ENCODE results near the gene KCNQ5. TPM values are rescaled to one million over a fixed set of nuclear protein-coding genes. Genes with fewer than 3 reads are reported as not detected.

Gene KCNQ5
- total RNA-seq, 3 donors from 2014 or later (not counting 1 experiment from before 2014, with no cell fraction given): 8.2 to 9.7 (median 8.7) TPM

GRCh38 chr6:73000460-73000859 lies 378.6 kb downstream of the KCNQ5 start:
- H3K36me3 Mint-ChIP-seq: no peaks in the 10 kb centered on the region
- WGBS (ENCODE audit: insufficient coverage): 95% methylated on average over 3 of the region's 3 CpGs
- H3K27ac Mint-ChIP-seq: no peak overlapping the region
- Histone ChIP-seq H3K27ac (ENCODE audit: low read length) (no peak overlapping the region), H3K9me3 (ENCODE audit: control insufficient read depth, insufficient read depth, low read length) (no peaks in the 10 kb centered on the region), H3K36me3 (ENCODE audit: control insufficient read depth, insufficient read depth, low read length) (peaks cover 3% of the 10 kb centered on the region), H3K4me3 (ENCODE audit: low read length) (no peak overlapping the region), H3K4me1 (ENCODE audit: control insufficient read depth, insufficient read depth, low read length) (no peaks in the 10 kb centered on the region), H3K27me3 (ENCODE audit: control insufficient read depth, insufficient read depth, low read length) (no peaks in the 10 kb centered on the region)
- no peak for ATAC-seq
- no peak overlapping the region for H3K4me3 Mint-ChIP-seq
- no peak for DNase-seq
- H3K9me3 Mint-ChIP-seq: no peaks in the 10 kb centered on the region
- no peaks in the 10 kb centered on the region for H3K4me1 Mint-ChIP-seq
- TF ChIP-seq CTCF (IDR thresholded peaks at IDR 0.05): no peak
- no peaks in the 10 kb centered on the region for H3K27me3 Mint-ChIP-seq (ENCODE audit: low read depth in 2 of 2)
- intact Hi-C loops (cut with micrococcal nuclease): no loop called here

GRCh38 chr6:73002588-73002987 lies 380.7 kb downstream of the KCNQ5 start:
- no peak for ATAC-seq
- no peaks in the 10 kb centered on the region for H3K9me3 ChIP-seq (ENCODE audit: control insufficient read depth, insufficient read depth, low read length)
- intact Hi-C loops (cut with micrococcal nuclease): no loop called here
- no peak overlapping the region for H3K27ac ChIP-seq (ENCODE audit: low read length)
- no peak overlapping the region for H3K4me3 ChIP-seq (ENCODE audit: low read length)
- H3K4me1 ChIP-seq (ENCODE audit: control insufficient read depth, insufficient read depth, low read length): no peaks in the 10 kb centered on the region
- H3K4me3 Mint-ChIP-seq: no peak overlapping the region
- H3K27ac Mint-ChIP-seq: no peak overlapping the region
- no peaks in the 10 kb centered on the region for H3K4me1 Mint-ChIP-seq
- H3K36me3 Mint-ChIP-seq: no peaks in the 10 kb centered on the region
- peaks cover 3% of the 10 kb centered on the region for H3K36me3 ChIP-seq (ENCODE audit: control insufficient read depth, insufficient read depth, low read length)
- TF ChIP-seq CTCF (IDR thresholded peaks at IDR 0.05): no peak
- H3K27me3 Mint-ChIP-seq (ENCODE audit: low read depth in 2 of 2): no peaks in the 10 kb centered on the region
- H3K27me3 ChIP-seq (ENCODE audit: control insufficient read depth, insufficient read depth, low read length): no peaks in the 10 kb centered on the region
- no peak for DNase-seq
- no peaks in the 10 kb centered on the region for H3K9me3 Mint-ChIP-seq

GRCh38 chr6:73003302-73003701 lies 381.4 kb downstream of the KCNQ5 start:
- 100% methylated on average over 2 of the region's 3 CpGs for WGBS (ENCODE audit: insufficient coverage)
- H3K9me3 ChIP-seq (ENCODE audit: control insufficient read depth, insufficient read depth, low read length): no peaks in the 10 kb centered on the region
- ATAC-seq (no peak), DNase-seq (no peak)
- no peak for TF ChIP-seq CTCF (IDR thresholded peaks at IDR 0.05)
- Mint-ChIP-seq H3K4me3 (no peak overlapping the region), H3K27ac (no peak overlapping the region), H3K4me1 (no peaks in the 10 kb centered on the region), H3K9me3 (peaks cover 0 to 2% of the 10 kb centered on the region in 2 donors), H3K27me3 (ENCODE audit: low read depth in 2 of 2) (no peaks in the 10 kb centered on the region), H3K36me3 (no peaks in the 10 kb centered on the region)
- H3K27me3 ChIP-seq (ENCODE audit: control insufficient read depth, insufficient read depth, low read length): no peaks in the 10 kb centered on the region
- H3K4me1 ChIP-seq (ENCODE audit: control insufficient read depth, insufficient read depth, low read length): no peaks in the 10 kb centered on the region
- peaks cover 3% of the 10 kb centered on the region for H3K36me3 ChIP-seq (ENCODE audit: control insufficient read depth, insufficient read depth, low read length)
- no peak overlapping the region for H3K27ac ChIP-seq (ENCODE audit: low read length)
- intact Hi-C loops (cut with micrococcal nuclease): no loop called here
- H3K4me3 ChIP-seq (ENCODE audit: low read length): no peak overlapping the region

- Mint-ChIP-seq H3K4me3 (no peak overlapping the region), H3K4me1 (no peaks in the 10 kb centered on the region), H3K27ac (no peak overlapping the region), H3K9me3 (peaks cover 0 to 2% of the 10 kb centered on the region in 2 donors), H3K36me3 (no peaks in the 10 kb centered on the region), H3K27me3 (ENCODE audit: low read depth in 2 of 2) (no peaks in the 10 kb centered on the region)
- no peak for TF ChIP-seq CTCF (IDR thresholded peaks at IDR 0.05)
- Histone ChIP-seq H3K27me3 (ENCODE audit: control insufficient read depth, insufficient read depth, low read length) (no peaks in the 10 kb centered on the region), H3K4me3 (ENCODE audit: low read length) (no peak overlapping the region), H3K4me1 (ENCODE audit: control insufficient read depth, insufficient read depth, low read length) (no peaks in the 10 kb centered on the region), H3K27ac (ENCODE audit: low read length) (no peak overlapping the region), H3K9me3 (ENCODE audit: control insufficient read depth, insufficient read depth, low read length) (no peaks in the 10 kb centered on the region), H3K36me3 (ENCODE audit: control insufficient read depth, insufficient read depth, low read length) (peaks cover 3% of the 10 kb centered on the region)
- intact Hi-C loops (cut with micrococcal nuclease): no loop called here
- no peak for DNase-seq
- no peak for ATAC-seq
Measured at GRCh38 chr6:73004231-73004630, 382.4 kb downstream of the KCNQ5 start.
